Stimulated activated naive B cell treated with anti-CD40 and anti-IgM and Interleukin-4, amounts not matched to agents 10 μg/mL and 1 μg/mL and 100 μg/mL, for 72 hours (primary cell): ENCODE results near the gene CRYGN.

ENCODE experiments used
- ATAC-seq, 2 donors: fragments of 150-1000 bp; cut with Tn5 transposase; replicated peaks; 2 replicates each; pipeline ENCODE4 v1.10.0; 2021; ENCODE audit warnings: moderate library complexity in 1 of 2
- DNase-seq: peaks from one replicate; pipeline ENCODE4 v3.0.0; 2021
- H3K27ac Mint-ChIP-seq: one replicate; pipeline ENCODE4 v1.8.0; 2022; ENCODE audit warnings: mild to moderate bottlenecking, mixed read lengths
- H3K27me3 Mint-ChIP-seq, 2 donors: one replicate each; pipeline ENCODE4 v1.8.0; 2022; ENCODE audit warnings: mixed read lengths in 2 of 2
- H3K36me3 Mint-ChIP-seq, 2 donors: one replicate each; pipeline ENCODE4 v1.8.0; 2022; ENCODE audit warnings: mixed read lengths in 2 of 2, mild to moderate bottlenecking in 1 of 2
- H3K4me1 Mint-ChIP-seq, 2 donors: one replicate each; pipeline ENCODE4 v1.8.0; 2022; ENCODE audit warnings: mixed read lengths in 2 of 2, mild to moderate bottlenecking in 1 of 2
- H3K4me3 Mint-ChIP-seq, 2 donors: one replicate each; pipeline ENCODE4 v1.8.0; 2022; ENCODE audit warnings: mild to moderate bottlenecking in 2 of 2, mixed read lengths in 2 of 2, moderate library complexity in 1 of 2
- H3K9me3 Mint-ChIP-seq, 2 donors: one replicate each; pipeline ENCODE4 v1.8.0; 2022; ENCODE audit warnings: mixed read lengths in 2 of 2, mild to moderate bottlenecking in 1 of 2

The CRYGN gene, protein sequence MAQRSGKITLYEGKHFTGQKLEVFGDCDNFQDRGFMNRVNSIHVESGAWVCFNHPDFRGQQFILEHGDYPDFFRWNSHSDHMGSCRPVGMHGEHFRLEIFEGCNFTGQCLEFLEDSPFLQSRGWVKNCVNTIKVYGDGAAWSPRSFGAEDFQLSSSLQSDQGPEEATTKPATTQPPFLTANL

DNA sequence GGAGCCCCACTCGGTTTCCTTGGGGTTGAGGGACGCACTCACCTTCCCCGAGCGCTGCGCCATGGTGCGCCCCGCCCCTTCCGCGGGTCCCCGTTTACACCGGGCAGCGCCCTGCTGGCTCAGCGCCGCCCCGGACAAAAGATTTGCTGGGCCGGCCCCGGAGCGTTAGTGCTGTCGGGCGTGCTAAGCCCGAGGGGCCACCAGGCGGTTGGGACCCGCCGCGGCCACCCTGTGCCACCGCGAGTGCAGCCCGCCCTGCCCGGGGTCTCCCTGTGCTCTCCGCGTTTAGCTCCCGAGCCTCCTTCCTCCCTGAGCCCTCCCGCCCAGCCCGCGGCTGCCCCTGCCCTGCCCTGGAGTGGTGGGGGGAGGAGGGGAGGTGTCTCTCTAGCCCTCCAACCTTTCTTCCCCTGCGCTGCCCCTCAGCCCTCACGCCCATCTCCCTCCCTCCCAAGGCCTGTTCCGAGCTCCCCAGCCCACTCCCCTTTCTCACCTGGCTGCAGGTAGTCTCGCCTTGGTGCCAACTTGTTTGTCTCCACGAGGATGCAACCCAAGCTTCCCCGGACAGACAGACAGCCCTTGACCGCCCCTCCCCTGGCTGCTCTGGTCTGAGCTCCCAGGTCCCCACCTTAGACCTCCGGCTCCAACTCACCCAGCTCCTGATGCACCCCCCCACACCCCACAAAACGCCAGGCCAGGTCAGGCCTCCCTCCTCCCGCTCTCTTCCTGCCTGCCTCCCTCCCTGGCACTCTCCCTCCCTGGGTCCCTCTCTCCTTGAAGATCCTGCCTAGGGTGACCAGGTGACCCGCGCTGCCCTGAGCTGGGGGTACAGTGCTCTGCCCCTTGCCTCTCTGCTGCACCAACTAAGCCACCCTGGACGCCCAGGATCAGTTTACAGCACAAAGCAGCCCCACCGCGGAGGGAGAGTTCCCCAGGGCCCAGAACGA lies at the start of gene CRYGN:
Gene CRYGN (minus strand): TSS at position 287 of the 944 bp plus-strand sequence. CDS start 224 bp downstream, at position 63.
- no peaks in the 10 kb centered on the region for H3K36me3 Mint-ChIP-seq
- ATAC-seq: no peak
- H3K4me1 Mint-ChIP-seq: peaks cover 15 to 40% of the 10 kb centered on the region in 2 donors
- H3K27me3 Mint-ChIP-seq: peaks cover 29 to 30% of the 10 kb centered on the region in 2 donors
- peak within 1 kb of the TSS; percentile 23 to 59 for H3K4me3 Mint-ChIP-seq
- no peaks in the 10 kb centered on the region for H3K9me3 Mint-ChIP-seq
- H3K27ac Mint-ChIP-seq: peak within 1 kb of the TSS; percentile 62
- no peak for DNase-seq

- H3K27ac Mint-ChIP-seq: no peak overlapping the region
- H3K4me1 Mint-ChIP-seq: peaks cover 31 to 42% of the 10 kb centered on the region in 2 donors
- DNase-seq: no peak
- peaks cover 29 to 43% of the 10 kb centered on the region in 2 donors for H3K36me3 Mint-ChIP-seq
- H3K4me3 Mint-ChIP-seq: no peak overlapping the region
- peaks cover 0 to 3% of the 10 kb centered on the region in 2 donors for H3K9me3 Mint-ChIP-seq
- no peaks in the 10 kb centered on the region for H3K27me3 Mint-ChIP-seq
- ATAC-seq: no peak
Measured at GRCh38 chr7:151489498-151489897, 49.6 kb upstream of the CRYGN start.

- no peak for DNase-seq
- Mint-ChIP-seq H3K36me3 (peaks cover 33 to 48% of the 10 kb centered on the region in 2 donors), H3K9me3 (peaks cover 0 to 1% of the 10 kb centered on the region in 2 donors), H3K4me3 (no peak overlapping the region), H3K27me3 (no peaks in the 10 kb centered on the region), H3K4me1 (peaks cover 22 to 31% of the 10 kb centered on the region in 2 donors), H3K27ac (no peak overlapping the region)
- ATAC-seq: no peak
Measured at GRCh38 chr7:151488096-151488495, 48.2 kb upstream of the CRYGN start.

DNA sequence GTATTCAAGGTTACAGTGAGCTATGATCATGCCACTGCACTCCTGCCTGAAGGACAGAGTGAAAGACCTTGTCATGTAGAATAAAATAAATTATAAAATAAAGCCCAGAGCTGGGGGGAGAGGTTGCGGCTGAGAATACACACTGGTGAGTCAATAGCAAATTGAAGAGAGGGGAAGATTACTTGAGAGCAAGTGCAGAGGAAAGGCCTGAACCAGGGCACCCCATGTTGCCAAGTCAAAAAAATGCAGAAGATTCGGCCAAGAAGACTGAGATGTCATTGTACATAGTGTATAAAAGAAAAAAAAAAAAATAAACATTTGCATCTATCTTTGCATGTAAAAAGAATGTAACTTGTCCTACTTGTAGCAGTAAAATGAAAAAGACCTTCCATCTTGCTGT lies 47.3 kb upstream of the CRYGN start:
- no peaks in the 10 kb centered on the region for H3K27me3 Mint-ChIP-seq
- DNase-seq: no peak
- peaks cover 38 to 52% of the 10 kb centered on the region in 2 donors for H3K36me3 Mint-ChIP-seq
- H3K9me3 Mint-ChIP-seq: no peaks in the 10 kb centered on the region
- no peak for ATAC-seq
- peaks cover 22 to 31% of the 10 kb centered on the region in 2 donors for H3K4me1 Mint-ChIP-seq
- H3K4me3 Mint-ChIP-seq: no peak overlapping the region
- H3K27ac Mint-ChIP-seq: no peak overlapping the region

DNA sequence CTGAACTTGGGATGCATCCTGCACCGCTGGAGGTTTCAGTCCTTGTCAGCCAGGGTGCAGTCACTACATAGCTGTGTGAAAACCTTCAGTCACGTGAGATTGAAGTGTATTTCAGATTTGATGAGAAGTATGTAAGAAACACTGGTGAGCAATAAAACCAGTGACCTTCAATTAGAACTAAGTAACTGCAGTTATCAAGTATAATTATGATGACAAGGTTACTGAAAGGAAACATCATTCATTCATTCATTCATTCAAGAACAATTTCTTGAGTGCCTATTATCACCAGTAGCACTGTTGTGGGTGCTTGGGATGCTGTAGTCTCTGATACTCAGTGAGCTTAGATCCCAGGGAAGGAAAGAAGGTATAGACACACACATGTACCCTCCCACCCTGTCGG lies 46.1 kb upstream of the CRYGN start:
- no peak overlapping the region for H3K27ac Mint-ChIP-seq
- no peaks in the 10 kb centered on the region for H3K27me3 Mint-ChIP-seq
- no peaks in the 10 kb centered on the region for H3K9me3 Mint-ChIP-seq
- ATAC-seq (no peak), DNase-seq (no peak)
- no peak overlapping the region for H3K4me3 Mint-ChIP-seq
- peaks cover 45 to 58% of the 10 kb centered on the region in 2 donors for H3K36me3 Mint-ChIP-seq
- H3K4me1 Mint-ChIP-seq: peaks cover 20 to 31% of the 10 kb centered on the region in 2 donors

DNA sequence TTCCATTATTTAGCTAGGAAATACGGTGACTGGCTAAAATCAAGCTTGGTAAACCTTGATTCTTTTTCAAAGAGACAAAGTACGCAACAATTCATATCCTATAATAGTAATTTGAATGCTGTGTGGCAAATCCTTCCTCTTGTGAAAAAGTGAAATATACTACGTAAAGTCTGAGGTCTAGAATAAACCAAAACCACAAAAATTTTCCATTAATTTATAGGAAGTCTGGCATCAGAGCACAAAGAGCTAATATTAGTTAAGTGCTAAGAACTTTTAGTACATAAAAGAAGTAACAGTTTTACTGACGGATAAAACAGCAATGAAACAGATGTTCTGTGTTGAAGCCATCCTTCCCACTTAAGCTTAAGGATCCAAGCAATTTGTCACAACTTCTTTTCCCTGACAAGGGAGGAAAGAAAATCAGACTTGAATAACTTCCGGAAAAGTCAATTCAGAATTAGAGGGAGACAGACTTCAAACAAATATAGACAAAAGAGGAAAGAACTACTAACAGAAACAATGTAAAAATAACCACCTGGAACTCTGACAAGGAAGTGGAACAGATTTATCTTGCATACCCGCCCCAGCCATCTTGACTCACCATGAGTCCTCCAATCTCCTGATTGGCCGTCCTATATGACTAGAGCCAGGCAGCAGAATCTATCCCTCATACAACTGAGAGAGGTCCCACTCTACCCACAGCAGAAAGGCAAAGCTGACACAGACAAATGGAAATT lies 45.2 kb upstream of the CRYGN start:
- Mint-ChIP-seq H3K36me3 (peaks cover 40 to 53% of the 10 kb centered on the region in 2 donors), H3K27me3 (no peaks in the 10 kb centered on the region)
- DNase-seq: no peak

GRCh38 chr7:151483711-151483983 lies 43.7 kb upstream of the CRYGN start:
- Mint-ChIP-seq H3K4me1 (peaks cover 19 to 31% of the 10 kb centered on the region in 2 donors), H3K4me3 (no peak overlapping the region), H3K27me3 (no peaks in the 10 kb centered on the region), H3K27ac (no peak overlapping the region), H3K9me3 (no peaks in the 10 kb centered on the region), H3K36me3 (peaks cover 42 to 57% of the 10 kb centered on the region in 2 donors)
- ATAC-seq: no peak
- no peak for DNase-seq

More for the DNA sequence above, 45.2 kb upstream of the CRYGN start:
- Mint-ChIP-seq H3K4me1 (peaks cover 17 to 31% of the 10 kb centered on the region in 2 donors), H3K27ac (peak overlapping the region; percentile 89), H3K4me3 (peak overlapping the region; percentile 59 to 60), H3K9me3 (no peaks in the 10 kb centered on the region)
- peak; percentile 93 to 98 for ATAC-seq

- H3K27me3 Mint-ChIP-seq: no peaks in the 10 kb centered on the region
- no peak overlapping the region for H3K27ac Mint-ChIP-seq
- peaks cover 42 to 57% of the 10 kb centered on the region in 2 donors for H3K36me3 Mint-ChIP-seq
Measured at GRCh38 chr7:151482883-151483710, 43.2 kb upstream of the CRYGN start.

GRCh38 chr7:151481650-151482505 lies 41.9 kb upstream of the CRYGN start:
- H3K4me3 Mint-ChIP-seq: no peak overlapping the region
- H3K27ac Mint-ChIP-seq: peak overlapping the region; percentile 37
- no peak for ATAC-seq
- no peak for DNase-seq
- no peaks in the 10 kb centered on the region for H3K9me3 Mint-ChIP-seq
- H3K27me3 Mint-ChIP-seq: no peaks in the 10 kb centered on the region
- H3K36me3 Mint-ChIP-seq: peaks cover 36 to 53% of the 10 kb centered on the region in 2 donors
- peaks cover 19 to 30% of the 10 kb centered on the region in 2 donors for H3K4me1 Mint-ChIP-seq

More at GRCh38 chr7:151482883-151483710, 43.2 kb upstream of the CRYGN start:
- H3K4me3 Mint-ChIP-seq: no peak overlapping the region
- no peaks in the 10 kb centered on the region for H3K9me3 Mint-ChIP-seq
- peaks cover 19 to 31% of the 10 kb centered on the region in 2 donors for H3K4me1 Mint-ChIP-seq
- DNase-seq: no peak
- ATAC-seq: no peak

- no peak for ATAC-seq
- Mint-ChIP-seq H3K9me3 (no peaks in the 10 kb centered on the region), H3K27ac (no peak overlapping the region), H3K4me3 (no peak overlapping the region), H3K27me3 (no peaks in the 10 kb centered on the region), H3K4me1 (peaks cover 11 to 12% of the 10 kb centered on the region in 2 donors), H3K36me3 (peaks cover 26 to 48% of the 10 kb centered on the region in 2 donors)
- no peak for DNase-seq
Measured at GRCh38 chr7:151477867-151478266, 37.9 kb upstream of the CRYGN start.

DNA sequence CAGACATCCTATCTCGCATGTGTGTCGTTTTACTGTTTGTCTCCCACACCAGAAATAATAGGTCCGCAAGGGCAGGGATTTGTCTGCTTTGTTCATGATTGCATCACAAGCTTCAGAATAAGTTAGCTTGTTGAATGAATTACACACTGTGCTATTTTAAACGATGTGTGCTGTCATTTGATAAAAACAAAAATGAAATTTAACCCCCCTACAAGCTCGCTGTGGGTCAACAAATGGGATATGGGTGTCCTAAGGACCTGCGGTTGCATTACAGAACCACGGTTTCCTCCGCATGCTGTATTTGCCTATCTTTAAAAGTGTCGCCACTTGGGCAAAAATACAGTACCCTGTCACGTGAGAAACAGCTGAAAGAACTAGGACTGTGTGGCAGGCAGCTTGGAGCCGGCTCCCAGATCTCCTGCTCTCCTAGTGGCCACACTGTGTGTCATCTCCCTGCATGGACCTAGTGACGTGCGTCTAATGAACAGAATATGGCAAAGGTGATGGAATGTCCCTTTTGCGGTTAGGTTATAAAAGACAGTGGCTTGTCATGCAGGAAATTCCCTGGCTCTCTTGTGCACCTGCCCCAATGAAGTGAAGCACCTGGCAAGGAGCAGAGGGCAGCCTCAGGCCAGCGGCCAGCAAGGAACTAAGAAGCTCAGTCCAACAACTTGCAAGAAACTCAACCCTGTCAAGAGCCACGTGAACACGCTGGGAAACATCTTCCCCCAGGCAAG lies 32.9 kb upstream of the CRYGN start:
- peak overlapping the region; percentile 45 to 59 for H3K4me3 Mint-ChIP-seq
- no peaks in the 10 kb centered on the region for H3K9me3 Mint-ChIP-seq
- no peak for DNase-seq
- peak in 1 of 2 donors; percentile 37 for ATAC-seq
- peak overlapping the region; percentile 94 for H3K27ac Mint-ChIP-seq
- no peaks in the 10 kb centered on the region for H3K27me3 Mint-ChIP-seq
- peaks cover 38 to 75% of the 10 kb centered on the region in 2 donors for H3K36me3 Mint-ChIP-seq
- peaks cover 37 to 49% of the 10 kb centered on the region in 2 donors for H3K4me1 Mint-ChIP-seq

- no peak overlapping the region for H3K27ac Mint-ChIP-seq
Measured at GRCh38 chr7:151470711-151471110, 30.8 kb upstream of the CRYGN start.

More at GRCh38 chr7:151470711-151471110, 30.8 kb upstream of the CRYGN start:
- H3K9me3 Mint-ChIP-seq: no peaks in the 10 kb centered on the region
- H3K4me3 Mint-ChIP-seq: no peak overlapping the region
- peaks cover 37 to 52% of the 10 kb centered on the region in 2 donors for H3K4me1 Mint-ChIP-seq
- DNase-seq (no peak), ATAC-seq (no peak)
- no peaks in the 10 kb centered on the region for H3K27me3 Mint-ChIP-seq
- H3K36me3 Mint-ChIP-seq: peaks cover 52 to 79% of the 10 kb centered on the region in 2 donors
